GM12878 (cell line): Measurements from ENCODE around the gene PNRC1. TPM values are rescaled to one million over a fixed set of nuclear protein-coding genes. Genes with fewer than 3 reads are reported as not detected.
"Not testable (repeated sequence)": the region's sequence is repeated elsewhere in the genome, so short reads cannot be mapped to it uniquely, and the experiment has no call there.

Source experiments
- ATAC-seq: fragments of 200-7000 bp; cut with Tn5 transposase; 3 replicates; pipeline ENCODE4 v1.9.1; 2020; ENCODE audit warnings: mild to moderate bottlenecking, moderate library complexity
- BruUV-seq: library from RNA; stranded (reverse); fragments of 400-500 nt; replicated peaks from 2 replicates; lab custom pipeline; 2021; lab: Mats Ljungman, UMichigan
- CTCF ChIA-PET: fragments of 300-600 bp; sonication (Branson Sonifier 250); formaldehyde crosslinking; extraction: SDS; loops from one replicate; lab custom pipeline; 2021; ENCODE audit warnings: inconsistent platforms; lab: Yijun Ruan, JAX
- POLR2A ChIA-PET: fragments of 350-600 bp; formaldehyde crosslinking; extraction: SDS; loops from one replicate; lab custom pipeline; 2021; ENCODE audit warnings: inconsistent platforms; lab: Charles Lee
- RAD21 ChIA-PET: fragments of 300-600 bp; sonication (Branson Sonifier 250); formaldehyde crosslinking; loops from one replicate; lab custom pipeline; 2023; ENCODE audit warnings: antibody characterized with exemption; ENCODE audit not compliant: unreplicated experiment; lab: Charles Lee
- SMC1A ChIA-PET: fragments of 300-600 bp; sonication (Branson Sonifier 250); formaldehyde crosslinking; loops from one replicate; lab custom pipeline; 2023; ENCODE audit not compliant: unreplicated experiment, uncharacterized antibody; lab: Charles Lee
- DNase-seq: peaks from one replicate; pipeline ENCODE4 v3.0.0-alpha.2; 2011; ENCODE audit warnings: low read depth, low spot score
- FAIRE-seq: peaks from 3 replicates; lab custom pipeline; 2011; peaks lifted over from hg19 to GRCh38; lab: Jason Lieb, UNC
- H2AFZ ChIP-seq: 2 replicates; pipeline ENCODE4 v1.6.0; 2011; ENCODE audit warnings: low read depth, low read length, control low read depth; ENCODE audit not compliant: control insufficient read depth
- H3K27ac ChIP-seq: 2 replicates; pipeline ENCODE4 v1.5.1; 2011; ENCODE audit warnings: control low read depth; ENCODE audit not compliant: control insufficient read depth, insufficient read depth
- H3K27me3 ChIP-seq, 2 experiments: replicated peaks in 1 of 2; 2 replicates each; pipeline versions ENCODE4 v1.6.0 to v1.6.1; 2011; ENCODE audit warnings: low read length in 1 of 2; ENCODE audit not compliant: control insufficient read depth in 2 of 2, insufficient read depth in 2 of 2
- H3K36me3 ChIP-seq, 2 experiments: 2 replicates each; pipeline ENCODE4 v1.5.1; 2011; ENCODE audit warnings: low read length in 1 of 2; ENCODE audit not compliant: control insufficient read depth in 2 of 2, insufficient read depth in 2 of 2
- H3K4me1 ChIP-seq: 2 replicates; pipeline ENCODE4 v1.6.1; 2011; ENCODE audit warnings: mild to moderate bottlenecking, low read length, moderate library complexity, mixed read lengths; ENCODE audit not compliant: control insufficient read depth, insufficient read depth
- H3K4me2 ChIP-seq: 2 replicates; pipeline ENCODE4 v1.6.0; 2011; ENCODE audit warnings: control low read depth; ENCODE audit not compliant: control insufficient read depth, insufficient read depth
- H3K4me3 ChIP-seq: fragments of 200-600 bp; sonication (generic); 2 replicates; pipeline ENCODE4 v1.5.1; 2016
- H3K79me2 ChIP-seq: 2 replicates; pipeline ENCODE4 v1.6.0; 2011; ENCODE audit warnings: low read length; ENCODE audit not compliant: control insufficient read depth, insufficient read depth
- H3K9ac ChIP-seq: 2 replicates; pipeline ENCODE4 v1.8.0; 2011; ENCODE audit warnings: low read length, control low read depth, mixed read lengths; ENCODE audit not compliant: control insufficient read depth, insufficient read depth
- H3K9me3 ChIP-seq: replicated peaks from 3 replicates; pipeline ENCODE4 v1.5.1; 2011; ENCODE audit warnings: mild to moderate bottlenecking, low read length; ENCODE audit not compliant: control insufficient read depth, insufficient read depth
- H4K20me1 ChIP-seq: 2 replicates; pipeline ENCODE4 v1.6.0; 2011; ENCODE audit not compliant: control insufficient read depth, insufficient read depth
- BMI1 ChIP-seq: fragments of 450-650 bp; IDR thresholded peaks from 2 replicates; pipeline ENCODE4 v1.6.1; 2016; ENCODE audit warnings: mild to moderate bottlenecking, moderate library complexity, borderline replicate concordance
- FOS ChIP-seq: IDR thresholded peaks from 3 replicates; pipeline ENCODE4 v1.6.1; 2011; ENCODE audit warnings: borderline replicate concordance; ENCODE audit not compliant: insufficient read length; ENCODE audit errors: extremely low read depth
- GABPA ChIP-seq: IDR thresholded peaks from 2 replicates; pipeline ENCODE4 v1.6.1; 2014; ENCODE audit warnings: antibody characterized with exemption, low read depth, mild to moderate bottlenecking, inconsistent platforms
- JUNB ChIP-seq: IDR thresholded peaks from 2 replicates; pipeline ENCODE4 v1.6.1; 2016; ENCODE audit warnings: antibody characterized with exemption, mild to moderate bottlenecking
- MEF2B ChIP-seq: fragments of 450-650 bp; IDR thresholded peaks from 2 replicates; pipeline ENCODE4 v1.6.1; 2018; ENCODE audit warnings: mild to moderate bottlenecking, moderate library complexity; ENCODE audit not compliant: partially characterized antibody, poor library complexity, severe bottlenecking
- MLLT1 ChIP-seq: fragments of 450-650 bp; IDR thresholded peaks from 2 replicates; pipeline ENCODE4 v1.6.1; 2016; ENCODE audit warnings: mild to moderate bottlenecking
- POLR2A ChIP-seq: IDR thresholded peaks from 2 replicates; pipeline ENCODE4 v1.6.1; 2011; ENCODE audit warnings: low read depth, mild to moderate bottlenecking, low read length
- POLR2AphosphoS5 ChIP-seq: IDR thresholded peaks from 2 replicates; pipeline ENCODE4 v1.6.1; 2011; ENCODE audit warnings: mild to moderate bottlenecking, low read length, inconsistent platforms
- RAD51 ChIP-seq: fragments of 450-650 bp; IDR thresholded peaks from 2 replicates; pipeline ENCODE4 v1.6.1; 2016; ENCODE audit warnings: moderate library complexity, mild to moderate bottlenecking, inconsistent platforms
- SMC3 ChIP-seq: IDR thresholded peaks from 2 replicates; pipeline ENCODE4 v1.6.1; 2011; ENCODE audit warnings: low read length, improper control_type of control experiment, borderline replicate concordance
- TCF7 ChIP-seq: IDR thresholded peaks from 2 replicates; pipeline ENCODE4 v1.6.1; 2014; ENCODE audit warnings: antibody characterized with exemption, borderline replicate concordance
- ZBED1 ChIP-seq: IDR thresholded peaks from 2 replicates; pipeline ENCODE4 v1.6.1; 2016; ENCODE audit warnings: borderline replicate concordance
- ZBTB4 ChIP-seq: fragments of 450-650 bp; formaldehyde crosslinking; IDR thresholded peaks from 2 replicates; pipeline ENCODE4 v1.4.0; 2022; ENCODE audit warnings: mild to moderate bottlenecking, moderate library complexity
- WGBS: methylation state at CpG from one replicate; pipeline ENCODE4 v1.1.6; 2016; ENCODE audit warnings: low lambda C conversion rate; ENCODE audit not compliant: insufficient replicate concordance, insufficient coverage; ENCODE audit errors: missing lambda C conversion rate; 5-methylcytosine and 5-hydroxymethylcytosine counted together
- in situ Hi-C: fragments of 300-500 bp; cut with MboI; formaldehyde crosslinking; loops from 9 replicates; pipeline ENCODE4 v1.14.3; 2018; ENCODE audit warnings: mixed read lengths
- intact Hi-C: fragments of 100-400 bp; cut with micrococcal nuclease; formaldehyde crosslinking; loops from one replicate; pipeline ENCODE4 v1.14.2; 2022; ENCODE audit not compliant: unreplicated experiment
- polyA plus RNA-seq, 11 experiments: library from polyadenylated mRNA; depleted of rRNA in 4 of 11; unstranded in 6 of 11; stranded (reverse) in 5 of 11; fragments of >200 nt; fragmentation: Nextera tagmentation in 4 of 11; fragmentation: Illumina TruSeq in 1 of 11; extraction: Ambion mirVana in 4 of 11; extraction: Trizol in 1 of 11; gene quantifications; 1 replicate in 1 of 11; 2 replicates in 10 of 11; pipeline versions ENCODE4 v1.2.1 to v1.2.3, GENCODE V29; 2011 to 2016; ENCODE audit warnings: inconsistent platforms in 2 of 11, missing spikeins in 2 of 11, low read depth in 1 of 11
- total RNA-seq, 4 experiments: library from RNA; depleted of rRNA in 3 of 4; stranded (reverse); fragments of >200 nt in 3 of 4; fragmentation: Illumina TruSeq in 1 of 4; extraction: Trizol in 1 of 4; gene quantifications; 2 replicates each; pipeline versions ENCODE4 v1.2.1 to v1.2.3, GENCODE V29; 2013 to 2021

PNRC1 gene
- total and polyA plus RNA-seq, 10 of the 15 experiments (the other 5 are each of a cell fraction or from before 2014, with no cell fraction given): 7.6 to 66.0 (median 33.1) TPM

- POLR2A ChIA-PET, intact Hi-C loops, H3K79me2 ChIP-seq, H3K27ac ChIP-seq, H3K36me3 ChIP-seq, H4K20me1 ChIP-seq, RAD21 ChIA-PET, FAIRE-seq, ATAC-seq, H3K4me2 ChIP-seq, H3K4me3 ChIP-seq, H3K4me1 ChIP-seq, H3K9ac ChIP-seq, H3K27me3 ChIP-seq, BruUV-seq, in situ Hi-C loops, DNase-seq, H3K9me3 ChIP-seq, H2AFZ ChIP-seq: not testable (repeated sequence)
- ChIA-PET CTCF (interaction anchor here (0.7 to 1.4 kb wide), 2 partner anchors 42 to 304 kb away, joined by 3 read pairs; no protein-coding TSS in a partner anchor), SMC1A (interaction anchor here (0.6 kb wide), 1 partner anchor 24 kb away, joined by 3 read pairs; no protein-coding TSS in a partner anchor)
- 47% methylated on average over 2 of the region's 2 CpGs for WGBS
- TF ChIP-seq MLLT1 (peak; percentile 64), RAD51 (peak; percentile 39; the same call in 1 of the 2 replicates)
Observed at GRCh38 chr6:89128256-89128671, 47.7 kb downstream of the PNRC1 start.

- Histone ChIP-seq H3K27me3 (no peaks in the 10 kb centered on the region; a peak in 1 of 4 replicates), H3K36me3 (no peaks in the 10 kb centered on the region), H3K79me2 (no peaks in the 10 kb centered on the region), H3K4me2 (no peak overlapping the region), H3K9ac (no peak overlapping the region), H4K20me1 (no peaks in the 10 kb centered on the region), H3K4me3 (no peak overlapping the region), H2AFZ (no peak overlapping the region), H3K9me3 (no peaks in the 10 kb centered on the region; the same call in 2 of the 3 replicates), H3K27ac (no peak overlapping the region), H3K4me1 (no peaks in the 10 kb centered on the region)
- ChIA-PET POLR2A (no interaction called here), RAD21 (interaction anchor here (1.2 kb wide), 1 partner anchor 14 kb away, joined by 4 read pairs; the partner anchor contains the start of gene PM20D2), SMC1A (interaction anchor here (0.7 to 1.2 kb wide), 2 partner anchors 11 to 12 kb away, joined by 3 read pairs; no protein-coding TSS in a partner anchor), CTCF (interaction anchor here (1.0 kb wide), 1 partner anchor 149 kb away, joined by 5 read pairs; no protein-coding TSS in a partner anchor)
- FAIRE-seq (no peak), ATAC-seq (no peak), DNase-seq (no peak)
- TF ChIP-seq ZBTB4 (CRISPR knock-in tag) (no peak), FOS (no peak), TCF7 (no peak), MEF2B (no peak), ZBED1 (no peak), JUNB (no peak), GABPA (no peak), BMI1 (no peak), RAD51 (no peak), SMC3 (no peak), POLR2A (no peak), POLR2AphosphoS5 (no peak)
- no TSS peak for BruUV-seq
- intact Hi-C loops (no loop called here), in situ Hi-C loops (no loop called here)
- 98% methylated on average over 3 of the region's 3 CpGs for WGBS
Observed at GRCh38 chr6:89131599-89131998, 51.0 kb downstream of the PNRC1 start.
